T-helper 2 cell treated with Interferon-gamma antibody and Interleukin-4, amounts not matched to agents 100 ng/mL and 5 ng/mL, for 36 hours (primary cell): Measurements from ENCODE around the gene ITPKB. TPM values are rescaled to one million over a fixed set of nuclear protein-coding genes. Genes with fewer than 3 reads are reported as not detected.

Experiments used
- intact Hi-C: fragments of 100-400 bp; cut with micrococcal nuclease; formaldehyde crosslinking; loops from one replicate; pipeline ENCODE4 v1.15.1; 2023
- total RNA-seq: library from RNA; stranded (reverse); gene quantifications from 2 replicates; pipeline ENCODE4 v1.2.3, GENCODE V29; 2022

ITPKB gene
- total RNA-seq, 1 donor from 2014 or later = 36.2 TPM

- intact Hi-C loops = no loop called here
Measured at GRCh38 chr1:226641671-226642231, 97.3 kb downstream of the ITPKB start.

- intact Hi-C loops = no loop called here
Measured at GRCh38 chr1:226640321-226641136, 98.6 kb downstream of the ITPKB start.

GRCh38 chr1:226639631-226640061 lies 99.4 kb downstream of the ITPKB start:
- intact Hi-C loops = loop anchor here (10.0 kb wide), 1 partner anchor 1125 kb away; no protein-coding TSS in a partner anchor

GRCh38 chr1:226639206-226639605 lies 99.9 kb downstream of the ITPKB start:
- intact Hi-C loops = loop anchor here (10.0 kb wide), 1 partner anchor 1126 kb away; no protein-coding TSS in a partner anchor

DNA sequence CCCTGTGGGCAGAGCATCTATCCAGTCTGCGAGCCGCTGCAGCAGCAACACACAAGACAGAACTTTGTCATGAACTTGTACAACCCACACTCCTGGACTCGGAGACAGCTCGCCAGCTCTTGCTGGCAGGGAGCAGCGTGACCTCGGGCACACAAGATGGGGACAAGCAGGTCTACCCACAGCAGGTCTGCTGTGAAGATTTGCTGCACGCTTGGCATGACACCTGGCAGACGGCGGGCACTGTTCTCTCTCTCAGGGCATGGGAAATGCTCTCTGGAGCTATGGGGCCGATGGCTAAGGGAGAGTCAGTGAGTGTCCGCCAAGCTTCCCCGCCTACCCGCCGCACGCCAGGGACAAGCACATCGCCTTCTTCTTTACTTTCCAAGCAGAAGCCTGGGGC lies 100.5 kb downstream of the ITPKB start:
- intact Hi-C loops = loop anchor here (10.0 kb wide), 1 partner anchor 1126 kb away; no protein-coding TSS in a partner anchor

GRCh38 chr1:226638001-226638601 lies 101.0 kb downstream of the ITPKB start:
- intact Hi-C loops = loop anchor here (10.0 kb wide), 1 partner anchor 1127 kb away; no protein-coding TSS in a partner anchor

GRCh38 chr1:226637147-226637935 lies 101.7 kb downstream of the ITPKB start:
- intact Hi-C loops = loop anchor here (10.0 kb wide), 1 partner anchor 1127 kb away; no protein-coding TSS in a partner anchor

GRCh38 chr1:226636847-226637096 lies 102.3 kb downstream of the ITPKB start:
- intact Hi-C loops = loop anchor here (10.0 kb wide), 1 partner anchor 1128 kb away; no protein-coding TSS in a partner anchor

GRCh38 chr1:226635456-226635941 lies 103.6 kb downstream of the ITPKB start:
- intact Hi-C loops = loop anchor here (1.0 to 10.0 kb wide), 5 partner anchors 8 to 1129 kb away; partner anchors contain the start of gene ITPKB

- intact Hi-C loops = loop anchor here (1.0 to 10.0 kb wide), 7 partner anchors 9 to 1130 kb away; partner anchors contain the start of gene ITPKB
Measured at GRCh38 chr1:226634611-226635246, 104.4 kb downstream of the ITPKB start.

GRCh38 chr1:226634166-226634588 lies 104.9 kb downstream of the ITPKB start:
- intact Hi-C loops = loop anchor here (1.0 to 10.0 kb wide), 5 partner anchors 41 to 1131 kb away; partner anchors contain the start of gene ITPKB

GRCh38 chr1:226633541-226634165 lies 105.4 kb downstream of the ITPKB start:
- intact Hi-C loops = loop anchor here (1.0 to 10.0 kb wide), 5 partner anchors 41 to 1131 kb away; partner anchors contain the start of gene ITPKB

GRCh38 chr1:226632922-226633351 lies 106.1 kb downstream of the ITPKB start:
- intact Hi-C loops = loop anchor here (5.0 to 10.0 kb wide), 2 partner anchors 249 to 1132 kb away; no protein-coding TSS in a partner anchor

DNA sequence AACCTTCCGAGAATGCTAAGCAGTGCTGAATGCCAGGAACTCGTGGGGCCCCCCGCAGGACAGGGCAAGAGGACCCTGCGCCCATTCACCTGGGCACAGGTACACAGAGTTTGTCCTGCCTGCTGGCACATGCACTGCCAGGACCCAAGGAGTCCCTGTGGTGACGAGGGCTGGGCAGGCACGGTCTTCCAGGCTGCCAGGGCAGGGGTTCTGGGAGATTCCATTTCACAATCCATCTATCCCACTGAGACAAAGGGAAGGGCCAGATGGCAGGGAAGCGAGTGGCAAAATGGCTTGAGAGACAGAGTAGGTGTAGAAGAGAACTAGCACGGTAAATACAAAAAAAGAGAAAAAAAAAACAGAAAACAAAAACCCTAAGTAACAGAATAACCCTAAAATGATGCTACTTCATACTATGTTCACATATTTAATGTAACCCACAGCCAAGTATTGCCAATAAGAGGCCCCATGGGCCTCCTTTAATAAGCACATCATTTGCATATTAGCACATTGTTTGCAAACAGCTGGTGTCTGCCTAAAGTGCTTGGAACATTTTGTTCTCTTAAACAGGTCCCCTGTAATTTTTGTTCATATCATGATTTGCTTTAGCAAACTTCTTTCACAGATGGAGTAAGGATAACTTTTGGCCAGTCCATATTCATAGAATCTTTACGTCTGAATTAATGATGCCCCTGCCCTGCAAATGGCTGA lies 106.8 kb downstream of the ITPKB start:
- intact Hi-C loops = loop anchor here (5.0 to 10.0 kb wide), 2 partner anchors 250 to 1132 kb away; no protein-coding TSS in a partner anchor

DNA sequence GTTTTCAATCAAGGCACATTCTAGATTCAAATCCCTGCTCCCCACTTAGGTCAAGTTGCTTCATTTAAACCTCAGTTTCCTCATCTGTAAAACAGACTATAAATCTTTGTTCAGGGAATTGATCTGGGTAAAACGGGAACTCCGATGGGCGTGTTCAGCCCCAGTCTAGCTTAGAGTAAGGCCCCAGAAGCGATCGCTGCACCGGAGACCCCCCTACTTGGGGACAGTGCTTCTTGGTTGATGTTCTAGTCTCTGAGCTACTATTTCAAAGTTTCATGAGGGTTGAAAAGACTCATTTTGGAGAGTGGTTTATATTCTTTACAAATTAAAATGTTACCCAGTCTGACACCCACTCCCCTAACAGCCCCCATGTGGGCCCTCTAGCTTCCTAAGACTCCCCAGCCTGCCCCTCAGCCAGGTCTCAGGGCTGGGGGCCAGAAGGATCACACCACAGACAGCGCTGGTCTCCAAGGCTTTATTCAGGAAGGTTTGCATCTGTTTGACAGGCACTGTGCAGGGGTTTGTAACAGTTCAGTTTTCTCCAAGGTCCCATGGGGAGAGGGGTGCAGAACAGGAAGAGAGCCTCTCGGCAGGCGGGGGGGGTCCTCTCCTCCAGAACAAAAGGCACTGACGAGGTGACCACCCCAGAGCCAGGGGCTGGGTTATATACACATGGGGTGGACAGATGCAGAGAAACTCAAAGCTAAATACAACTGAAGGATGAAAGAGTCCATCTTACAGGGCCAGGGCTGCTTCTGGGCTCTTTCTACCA lies 107.7 kb downstream of the ITPKB start:
- intact Hi-C loops = loop anchor here (5.0 to 10.0 kb wide), 2 partner anchors 251 to 1133 kb away; no protein-coding TSS in a partner anchor

- intact Hi-C loops = loop anchor here (5.0 to 10.0 kb wide), 2 partner anchors 252 to 1134 kb away; no protein-coding TSS in a partner anchor
Measured at GRCh38 chr1:226630592-226630991, 108.5 kb downstream of the ITPKB start.

DNA sequence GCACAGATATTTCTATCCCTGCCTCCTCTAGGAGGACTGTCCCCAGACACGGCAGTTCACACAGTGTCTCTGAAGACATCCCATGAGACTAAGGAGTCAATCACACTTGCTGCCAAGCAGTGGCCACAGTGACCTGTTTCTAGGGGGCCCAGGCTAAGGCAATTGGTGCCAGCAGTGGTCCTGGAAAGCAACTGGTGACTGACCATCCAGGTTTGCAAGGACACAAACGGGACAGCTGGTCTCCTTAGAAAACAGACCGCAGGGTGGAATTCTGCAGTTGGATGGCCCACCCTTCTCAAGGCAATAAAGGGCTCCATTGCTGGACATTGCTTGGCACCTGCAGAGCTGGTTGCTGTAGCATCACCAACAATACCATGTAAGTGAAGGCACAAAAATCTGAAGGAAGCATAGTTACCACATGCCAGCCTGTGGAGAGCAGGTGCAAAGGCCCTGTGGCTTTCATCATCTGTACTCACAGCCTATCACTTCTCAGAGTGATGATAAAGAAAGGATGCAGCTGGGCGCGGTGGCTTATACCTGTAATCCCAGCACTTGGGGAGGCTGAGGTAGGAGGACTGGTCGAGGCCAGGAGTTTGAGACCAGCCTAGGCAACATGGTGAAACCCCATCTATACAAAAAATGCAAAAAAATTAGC lies 109.1 kb downstream of the ITPKB start:
- intact Hi-C loops = loop anchor here (5.0 to 10.0 kb wide), 2 partner anchors 252 to 1135 kb away; no protein-coding TSS in a partner anchor
